H1 (cell line): ENCODE measurements around the gene IL18RAP. TPM values are rescaled to one million over a fixed set of nuclear protein-coding genes. Genes with fewer than 3 reads are reported as not detected.
A peak's percentile ranks its signal among the peaks of the same experiment; 100 is the strongest.

Source experiments
- CTCF ChIA-PET: fragments of 300-600 bp; sonication (Branson Sonifier 250); formaldehyde crosslinking; loops from one replicate; lab custom pipeline; 2021; ENCODE audit not compliant: partially characterized antibody; lab: Charles Lee
- POLR2A ChIA-PET: fragments of 300-600 bp; sonication (Branson Sonifier 250); formaldehyde crosslinking; loops from one replicate; lab custom pipeline; 2021; ENCODE audit warnings: inconsistent platforms; ENCODE audit not compliant: partially characterized antibody; lab: Charles Lee
- DNase-seq, 2 experiments: peaks; one replicate each; pipeline versions ENCODE4 v3.0.0 to v3.0.0-alpha.2; 2010 to 2022; ENCODE audit warnings: low spot score in 2 of 2, low read depth in 1 of 2, mixed read lengths in 1 of 2
- FAIRE-seq: peaks from 2 replicates; lab custom pipeline; 2011; peaks lifted over from hg19 to GRCh38; lab: Jason Lieb, UNC
- H2AFZ ChIP-seq: 2 replicates; pipeline ENCODE4 v1.8.1; 2012; ENCODE audit warnings: low read length, inconsistent platforms
- H2AK5ac ChIP-seq: 2 replicates; pipeline ENCODE4 v1.6.1; 2013; ENCODE audit warnings: low read depth, low read length
- H2BK120ac ChIP-seq: replicated peaks from 2 replicates; pipeline ENCODE3; 2013; ENCODE audit warnings: low read depth, low read length, inconsistent platforms
- H2BK12ac ChIP-seq: 2 replicates; pipeline ENCODE4 v1.6.1; 2013; ENCODE audit warnings: low read depth, low read length
- H2BK15ac ChIP-seq: 2 replicates; pipeline ENCODE4 v1.6.1; 2013; ENCODE audit warnings: low read length
- H2BK20ac ChIP-seq: 2 replicates; pipeline ENCODE4 v1.6.1; 2013; ENCODE audit warnings: low read length
- H2BK5ac ChIP-seq: 2 replicates; pipeline ENCODE4 v1.6.1; 2013; ENCODE audit warnings: low read depth, low read length
- H3K14ac ChIP-seq: 2 replicates; pipeline ENCODE4 v1.6.1; 2013; ENCODE audit warnings: inconsistent platforms; ENCODE audit not compliant: insufficient read length
- H3K18ac ChIP-seq: 2 replicates; pipeline ENCODE4 v1.6.1; 2013; ENCODE audit warnings: low read length; ENCODE audit errors: extremely low read depth
- H3K23ac ChIP-seq: 2 replicates; pipeline ENCODE4 v1.6.1; 2013; ENCODE audit warnings: inconsistent platforms; ENCODE audit not compliant: insufficient read length
- H3K23me2 ChIP-seq: 2 replicates; pipeline ENCODE4 v1.6.1; 2013; ENCODE audit warnings: low read depth, low read length
- H3K27ac ChIP-seq: 2 replicates; pipeline ENCODE4 v1.6.1; 2011; ENCODE audit warnings: low read depth, low read length, inconsistent platforms
- H3K27me3 ChIP-seq, 4 experiments: replicated peaks in 1 of 4; 1 replicate in 1 of 4; 2 replicates in 3 of 4; pipeline versions ENCODE4 v1.6.1 to v1.8.1; 2011 to 2013; ENCODE audit warnings: low read length in 3 of 4, mild to moderate bottlenecking in 3 of 4, inconsistent platforms in 2 of 4, mixed read lengths in 2 of 4, moderate library complexity in 1 of 4; ENCODE audit not compliant: control insufficient read depth in 3 of 4, insufficient read depth in 3 of 4; ENCODE audit errors: extremely low read depth in 1 of 4
- H3K36me3 ChIP-seq, 4 experiments: 2 replicates each; pipeline versions ENCODE4 v1.6.1 to v1.8.1; 2011 to 2013; ENCODE audit warnings: mild to moderate bottlenecking in 4 of 4, low read length in 3 of 4, moderate library complexity in 2 of 4, control low read depth in 1 of 4, inconsistent platforms in 1 of 4; ENCODE audit not compliant: insufficient read depth in 4 of 4, control insufficient read depth in 2 of 4
- H3K4ac ChIP-seq: replicated peaks from 2 replicates; pipeline ENCODE3; 2013; ENCODE audit warnings: low read length, low read depth, mixed read lengths, inconsistent platforms; ENCODE audit not compliant: insufficient read length
- H3K4me1 ChIP-seq, 4 experiments: replicated peaks in 1 of 4; 1 replicate in 1 of 4; 2 replicates in 3 of 4; pipeline versions ENCODE4 v1.6.1 to v1.8.1; 2011 to 2013; ENCODE audit warnings: low read length in 3 of 4, inconsistent platforms in 2 of 4, mixed read lengths in 1 of 4; ENCODE audit not compliant: insufficient read depth in 4 of 4, control insufficient read depth in 3 of 4
- H3K4me2 ChIP-seq, 2 experiments: 2 replicates each; pipeline versions ENCODE4 v1.6.1 to v1.8.1; 2011 to 2013; ENCODE audit warnings: low read depth in 2 of 2, low read length in 2 of 2, control low read depth in 1 of 2, inconsistent platforms in 1 of 2, mild to moderate bottlenecking in 1 of 2; ENCODE audit not compliant: insufficient read depth in 1 of 2
- H3K4me3 ChIP-seq, 4 experiments: fragments of 200-600, 300-600 bp in 1 of 4; sonication (generic), shearing (Covaris generic), sonication (Bioruptor Twin) in 1 of 4; 2 replicates each; pipeline versions ENCODE4 v1.5.1 to v1.8.1; 2011 to 2016; ENCODE audit warnings: low read length in 4 of 4, low read depth in 3 of 4, control low read depth in 2 of 4, inconsistent platforms in 2 of 4, mild to moderate bottlenecking in 2 of 4, mixed read lengths in 1 of 4, moderate library complexity in 1 of 4; ENCODE audit not compliant: insufficient read depth in 2 of 4; ENCODE audit errors: extremely low read depth in 1 of 4
- H3K56ac ChIP-seq: replicated peaks from 2 replicates; pipeline ENCODE3; 2013; ENCODE audit warnings: low read depth, mild to moderate bottlenecking, mixed read lengths, low read length, inconsistent platforms; ENCODE audit not compliant: insufficient read length
- H3K79me1 ChIP-seq: 2 replicates; pipeline ENCODE4 v1.6.1; 2013; ENCODE audit warnings: low read depth, low read length, control low read depth
- H3K79me2 ChIP-seq, 2 experiments: 2 replicates each; pipeline versions ENCODE4 v1.6.1 to v1.8.1; 2012 to 2013; ENCODE audit warnings: low read length in 2 of 2, mild to moderate bottlenecking in 2 of 2, inconsistent platforms in 1 of 2; ENCODE audit not compliant: insufficient read depth in 2 of 2, control insufficient read depth in 1 of 2
- H3K9ac ChIP-seq, 4 experiments: replicated peaks in 1 of 4; 1 replicate in 1 of 4; 2 replicates in 3 of 4; pipeline versions ENCODE4 v1.6.1 to v1.8.1; 2011 to 2013; ENCODE audit warnings: low read depth in 3 of 4, low read length in 3 of 4, control low read depth in 2 of 4, mild to moderate bottlenecking in 2 of 4, moderate library complexity in 2 of 4, inconsistent platforms in 1 of 4; ENCODE audit errors: extremely low read depth in 1 of 4
- H3K9me3 ChIP-seq, 2 experiments: 2 replicates each; pipeline versions ENCODE4 v1.6.1 to v1.8.1; 2012 to 2013; ENCODE audit warnings: mild to moderate bottlenecking in 2 of 2, moderate library complexity in 2 of 2, control low read depth in 1 of 2, inconsistent platforms in 1 of 2, low read depth in 1 of 2, low read length in 1 of 2, mixed read lengths in 1 of 2; ENCODE audit not compliant: insufficient read depth in 2 of 2
- H4K20me1 ChIP-seq, 2 experiments: replicated peaks in 1 of 2; 2 replicates each; pipeline versions ENCODE3 to v1.8.1; 2011 to 2013; ENCODE audit warnings: inconsistent platforms in 2 of 2, low read length in 2 of 2, mild to moderate bottlenecking in 1 of 2; ENCODE audit not compliant: insufficient read depth in 2 of 2, control insufficient read depth in 1 of 2
- H4K5ac ChIP-seq: 2 replicates; pipeline ENCODE4 v1.6.1; 2013; ENCODE audit warnings: low read length, low read depth, mixed read lengths, inconsistent platforms; ENCODE audit not compliant: insufficient read length
- H4K8ac ChIP-seq: 2 replicates; pipeline ENCODE4 v1.8.0; 2013; ENCODE audit warnings: mild to moderate bottlenecking, moderate library complexity, low read length, inconsistent platforms; ENCODE audit not compliant: insufficient read depth; ENCODE audit errors: extremely low read depth
- H4K91ac ChIP-seq: replicated peaks from 2 replicates; pipeline ENCODE3; 2013; ENCODE audit warnings: low read length, mixed read lengths, inconsistent platforms; ENCODE audit not compliant: insufficient read length
- BRCA1 ChIP-seq: IDR thresholded peaks from 2 replicates; pipeline ENCODE4 v1.6.1; 2012; ENCODE audit warnings: low read depth, low read length, improper control_type of control experiment
- CTCF ChIP-seq, 3 experiments: IDR thresholded peaks; 1 replicate in 2 of 3; 2 replicates in 1 of 3; pipeline versions ENCODE4 v1.5.1 to v1.6.1; 2011; ENCODE audit warnings: low read length in 3 of 3, mild to moderate bottlenecking in 3 of 3, inconsistent platforms in 2 of 3, low read depth in 1 of 3, moderate library complexity in 1 of 3; ENCODE audit not compliant: insufficient read depth in 1 of 3; ENCODE audit errors: control extremely low read depth in 1 of 3
- RAD21 ChIP-seq, 2 experiments: IDR thresholded peaks in 1 of 2; conservative IDR thresholded peaks in 1 of 2; 2 replicates each; pipeline ENCODE4 v1.6.1; 2011; ENCODE audit warnings: low read depth in 2 of 2, low read length in 2 of 2, improper control_type of control experiment in 1 of 2, inconsistent platforms in 1 of 2, mild to moderate bottlenecking in 1 of 2, moderate library complexity in 1 of 2
- WGBS, 2 experiments: shearing (Covaris generic) in 1 of 2; methylation state at CpG; one replicate each; pipeline versions ENCODE4 v1.1.6 to v1.1.7; 2013 to 2015; ENCODE audit warnings: low lambda C conversion rate in 2 of 2, mixed read lengths in 2 of 2, inconsistent platforms in 1 of 2, low coverage in 1 of 2, missing lambda C conversion rate in 1 of 2; ENCODE audit not compliant: insufficient replicate concordance in 2 of 2, insufficient coverage in 1 of 2, insufficient read length in 1 of 2; ENCODE audit errors: extremely low coverage in 1 of 2, missing lambda C conversion rate in 1 of 2; 5-methylcytosine and 5-hydroxymethylcytosine counted together
- polyA plus RNA-seq, 7 experiments: library from polyadenylated mRNA; depleted of rRNA in 3 of 7; stranded (reverse) in 5 of 7; unstranded in 2 of 7; fragments of >200 nt in 5 of 7; fragments of 200-250 nt in 2 of 7; gene quantifications; 1 replicate in 5 of 7; 2 replicates in 1 of 7; 4 replicates in 1 of 7; pipeline versions ENCODE4 v1.2.1 to v1.2.3, GENCODE V29; 2011 to 2013; ENCODE audit warnings: missing spikeins in 2 of 7, mixed read lengths in 2 of 7
- total RNA-seq: library from RNA; stranded (reverse); fragmentation: NEBNext Ultra II Directional; extraction: Animal tissue kit (Norgen Biotek cat#: 25700); gene quantifications from 2 replicates; pipeline ENCODE4 v1.2.1, GENCODE V29; 2021

The IL18RAP gene
- total and polyA plus RNA-seq, 2 of the 8 experiments (the other 6 are each of a cell fraction or from before 2014, with no cell fraction given), result not detected

- ChIA-PET CTCF (interaction anchor here (0.6 to 3.1 kb wide), 35 partner anchors 9 to 549 kb away, joined by 3 to 16 read pairs (median 4); partner anchors contain the start of genes IL18R1 and SLC9A4), POLR2A (no interaction called here)
- no peaks in the 10 kb centered on the region; a peak in 1 of 4 replicates for H3K9me3 ChIP-seq
- no peak overlapping the region for H3K18ac ChIP-seq
- no peak for FAIRE-seq
- H3K4me3 ChIP-seq, result no peak overlapping the region
- H3K4ac ChIP-seq, result no peak overlapping the region
- no peaks in the 10 kb centered on the region for H4K20me1 ChIP-seq
- no peak overlapping the region for H3K23ac ChIP-seq
- H2BK120ac ChIP-seq, result no peak overlapping the region
- DNase-seq, result no peak
- H3K79me1 ChIP-seq, result no peaks in the 10 kb centered on the region
- no peaks in the 10 kb centered on the region for H3K79me2 ChIP-seq
- H2AK5ac ChIP-seq, result no peak overlapping the region
- no peaks in the 10 kb centered on the region for H3K27me3 ChIP-seq
- no peak overlapping the region for H2BK5ac ChIP-seq
- no peak overlapping the region for H2BK20ac ChIP-seq
- no peaks in the 10 kb centered on the region for H3K36me3 ChIP-seq
- no peak overlapping the region for H4K8ac ChIP-seq
- H2BK12ac ChIP-seq, result no peak overlapping the region
- H3K4me1 ChIP-seq, result peaks cover 0 to 3% (median 0%) of the 10 kb centered on the region in 4 experiments; a peak in 1 of 7 replicates
- H3K9ac ChIP-seq, result no peak overlapping the region
- no peaks in the 10 kb centered on the region for H3K23me2 ChIP-seq
- H3K4me2 ChIP-seq, result no peak overlapping the region
- TF ChIP-seq CTCF (IDR thresholded peaks at IDR 0.05; ENCODE audit: control extremely low read depth in 1 of 3, insufficient read depth in 1 of 3, low read depth in 1 of 3, low read length in 3 of 3) (peak in 2 of 3 experiments; percentile 65 to 69; a peak in 3 of 4 replicates), BRCA1 (no peak), RAD21 (IDR thresholded peaks at IDR 0.05 in 1 of 2, conservative IDR thresholded peaks at IDR 0.05 in 1 of 2; ENCODE audit: low read depth in 2 of 2, low read length in 2 of 2) (peak; percentile 72 to 79)
- TF ChIP-seq, all 59 proteins: peak for 2
- Histone ChIP-seq H3K56ac (no peak overlapping the region), H4K91ac (no peak overlapping the region), H2AFZ (no peak overlapping the region), H2BK15ac (no peak overlapping the region), H3K14ac (no peak overlapping the region), H4K5ac (no peak overlapping the region), H3K27ac (no peak overlapping the region)
- 64% methylated on average over 13 of the region's 13 CpGs; no CpG with 5 or more reads in 1 of the 2 experiments for WGBS, 2 experiments
Observed at GRCh38 chr2:102442967-102443828, 20.2 kb downstream of the IL18RAP start.
